ENCODE data around the gene ZNF468.
"Not testable (repeated sequence)": the region's sequence is repeated elsewhere in the genome, so short reads cannot be mapped to it uniquely, and the experiment has no call there.

The ZNF468 gene

DNA sequence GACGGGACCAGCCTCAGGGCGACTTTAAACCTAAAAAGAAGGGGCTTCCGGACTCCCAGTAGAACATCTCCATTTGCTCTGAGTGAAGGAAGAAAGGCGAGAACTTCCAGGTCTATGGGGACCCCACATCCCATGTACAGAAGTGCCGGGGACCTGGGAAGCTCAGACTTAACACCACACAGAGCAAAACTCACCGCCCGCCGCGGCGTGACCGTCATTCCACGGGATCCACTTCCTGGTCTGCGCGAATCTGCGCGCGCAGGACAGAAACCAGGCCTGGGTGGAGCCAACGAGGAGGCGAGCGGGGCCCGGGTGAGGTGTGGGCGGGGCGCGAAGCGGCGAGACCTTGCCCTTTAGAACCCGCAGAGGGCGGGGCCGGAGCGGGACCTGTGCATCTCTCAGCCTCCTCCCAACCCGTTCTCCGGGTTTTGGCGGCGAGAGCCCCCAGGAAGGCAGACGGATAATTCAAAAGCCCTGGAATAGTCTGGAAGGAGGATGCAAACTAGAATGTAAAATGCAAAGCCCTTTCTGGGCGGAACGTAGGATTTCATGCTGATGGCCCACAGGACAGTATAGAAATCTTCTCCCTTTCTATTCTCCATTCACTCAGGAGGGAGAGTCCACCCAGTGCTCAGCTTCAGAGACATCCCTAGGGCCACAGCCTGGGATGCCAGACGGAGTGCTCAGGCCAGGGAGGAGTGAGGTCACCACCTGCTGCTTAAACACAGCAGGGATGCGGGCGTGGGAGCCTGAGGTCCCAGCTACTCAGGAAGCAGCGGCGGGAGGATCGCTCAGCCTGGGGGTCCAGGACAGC lies at the start of gene ZNF468:
Gene ZNF468 (minus strand): TSS at position 242 of the 814 bp plus-strand sequence. CDS start 3,347 bp downstream, outside the sequence.
- H3K9ac ChIP-seq (ENCODE audit: low read length): peak within 1 kb of the TSS; percentile 86
- not testable (repeated sequence) for H3K9me3 ChIP-seq (ENCODE audit: control insufficient read depth, low read length)

DNA sequence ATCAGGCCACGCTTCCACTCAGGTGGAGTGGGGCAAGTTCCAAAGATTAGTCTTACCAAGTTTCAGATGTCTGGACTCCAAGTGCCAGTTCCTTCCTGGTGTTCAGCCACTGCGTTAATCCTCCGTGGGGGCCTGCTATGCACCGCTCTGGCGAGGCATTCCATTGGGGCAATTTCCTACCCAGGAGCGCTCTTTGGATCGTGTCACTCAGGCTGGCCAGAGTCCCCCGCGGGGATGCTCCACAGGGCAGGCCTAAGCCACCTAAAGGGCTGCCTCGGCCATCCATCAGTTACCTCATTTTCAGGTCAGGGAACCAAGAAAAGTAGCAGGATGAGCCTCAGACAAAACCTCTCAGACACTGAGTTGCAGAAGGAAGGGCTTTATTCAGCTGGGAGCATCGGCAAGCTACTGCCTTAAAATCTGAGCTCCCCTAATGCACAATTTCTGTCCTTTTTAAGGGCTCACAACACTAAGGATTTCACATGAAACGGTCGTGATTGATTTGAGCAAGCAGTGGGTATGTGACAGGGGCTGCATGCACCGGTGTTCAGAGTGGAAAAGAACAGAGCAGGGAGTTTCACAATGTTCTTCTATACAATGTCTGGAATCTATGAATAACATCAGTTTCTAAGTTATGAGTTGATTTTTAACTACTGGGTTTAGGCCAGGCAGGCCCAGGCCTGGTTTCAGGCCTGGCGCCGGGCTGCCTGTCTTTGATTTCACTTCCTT lies 46.8 kb upstream of the ZNF468 start:
- not testable (repeated sequence) for H3K27me3 ChIP-seq (ENCODE audit: control insufficient read depth, insufficient read depth, low read length); H3K36me3 ChIP-seq (ENCODE audit: control insufficient read depth, insufficient read depth, low read length); H3K9me3 ChIP-seq (ENCODE audit: control insufficient read depth, low read length); H3K4me3 ChIP-seq (ENCODE audit: low read length); H3K4me1 ChIP-seq (ENCODE audit: control insufficient read depth, insufficient read depth, low read length); H3K9ac ChIP-seq (ENCODE audit: low read length)

More for the DNA sequence above, at the start of gene ZNF468:
- peak within 1 kb of the TSS; percentile 69 for H3K4me3 ChIP-seq (ENCODE audit: low read length)
- H3K27me3 ChIP-seq (ENCODE audit: control insufficient read depth, insufficient read depth, low read length); H3K4me1 ChIP-seq (ENCODE audit: control insufficient read depth, insufficient read depth, low read length); H3K36me3 ChIP-seq (ENCODE audit: control insufficient read depth, insufficient read depth, low read length): not testable (repeated sequence)

DNA sequence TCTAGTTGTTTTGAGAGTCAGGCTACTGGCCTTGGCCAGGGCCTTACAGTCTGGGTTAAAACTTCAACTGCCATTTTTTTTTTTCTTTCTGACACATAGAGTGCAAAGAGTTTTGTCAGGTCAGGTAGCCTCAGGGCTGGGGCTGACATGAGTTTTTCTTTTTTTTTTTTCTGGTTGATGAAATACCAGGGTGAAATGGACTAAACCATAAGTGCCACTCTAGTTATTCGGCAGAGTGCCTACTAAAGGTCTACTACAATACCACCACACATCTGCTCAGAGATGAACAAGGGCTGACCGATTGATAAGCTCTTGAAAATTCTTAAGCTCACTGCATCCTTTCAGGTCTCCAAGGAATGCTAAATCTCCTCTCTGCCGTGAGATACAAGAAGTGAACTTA lies 44.4 kb upstream of the ZNF468 start:
- Histone ChIP-seq H3K9me3 (ENCODE audit: control insufficient read depth, low read length) (no peaks in the 10 kb centered on the region), H3K9ac (ENCODE audit: low read length) (no peak overlapping the region), H3K36me3 (ENCODE audit: control insufficient read depth, insufficient read depth, low read length) (no peaks in the 10 kb centered on the region), H3K4me1 (ENCODE audit: control insufficient read depth, insufficient read depth, low read length) (peaks cover under 1% of the 10 kb centered on the region), H3K27me3 (ENCODE audit: control insufficient read depth, insufficient read depth, low read length) (no peaks in the 10 kb centered on the region), H3K4me3 (ENCODE audit: low read length) (no peak overlapping the region)

DNA sequence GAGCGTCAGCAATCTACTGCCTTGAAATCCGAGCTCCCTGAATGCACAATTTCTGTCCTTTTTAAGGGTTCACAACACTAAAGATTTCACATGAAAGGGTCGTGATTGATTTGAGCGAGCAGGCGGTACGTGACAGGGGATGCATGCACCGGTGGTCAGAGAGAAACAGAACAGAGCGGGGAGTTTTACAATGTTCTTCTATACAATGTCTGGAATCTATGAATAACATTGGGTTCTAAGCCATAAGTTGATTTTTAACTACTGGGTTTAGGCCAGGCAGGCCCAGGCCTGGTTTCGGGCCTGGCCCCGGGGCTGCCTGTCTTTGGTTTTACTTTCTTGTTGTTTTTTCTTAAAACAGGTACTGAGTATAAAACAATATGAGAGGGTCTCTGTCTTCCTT lies 41.2 kb upstream of the ZNF468 start:
- H3K36me3 ChIP-seq (ENCODE audit: control insufficient read depth, insufficient read depth, low read length); H3K9me3 ChIP-seq (ENCODE audit: control insufficient read depth, low read length); H3K4me3 ChIP-seq (ENCODE audit: low read length); H3K9ac ChIP-seq (ENCODE audit: low read length); H3K4me1 ChIP-seq (ENCODE audit: control insufficient read depth, insufficient read depth, low read length); H3K27me3 ChIP-seq (ENCODE audit: control insufficient read depth, insufficient read depth, low read length): not testable (repeated sequence)

GRCh38 chr19:52898101-52898500 lies 40.7 kb upstream of the ZNF468 start:
- Histone ChIP-seq H3K4me3 (ENCODE audit: low read length) (no peak overlapping the region), H3K9ac (ENCODE audit: low read length) (peak overlapping the region; percentile 83)

DNA sequence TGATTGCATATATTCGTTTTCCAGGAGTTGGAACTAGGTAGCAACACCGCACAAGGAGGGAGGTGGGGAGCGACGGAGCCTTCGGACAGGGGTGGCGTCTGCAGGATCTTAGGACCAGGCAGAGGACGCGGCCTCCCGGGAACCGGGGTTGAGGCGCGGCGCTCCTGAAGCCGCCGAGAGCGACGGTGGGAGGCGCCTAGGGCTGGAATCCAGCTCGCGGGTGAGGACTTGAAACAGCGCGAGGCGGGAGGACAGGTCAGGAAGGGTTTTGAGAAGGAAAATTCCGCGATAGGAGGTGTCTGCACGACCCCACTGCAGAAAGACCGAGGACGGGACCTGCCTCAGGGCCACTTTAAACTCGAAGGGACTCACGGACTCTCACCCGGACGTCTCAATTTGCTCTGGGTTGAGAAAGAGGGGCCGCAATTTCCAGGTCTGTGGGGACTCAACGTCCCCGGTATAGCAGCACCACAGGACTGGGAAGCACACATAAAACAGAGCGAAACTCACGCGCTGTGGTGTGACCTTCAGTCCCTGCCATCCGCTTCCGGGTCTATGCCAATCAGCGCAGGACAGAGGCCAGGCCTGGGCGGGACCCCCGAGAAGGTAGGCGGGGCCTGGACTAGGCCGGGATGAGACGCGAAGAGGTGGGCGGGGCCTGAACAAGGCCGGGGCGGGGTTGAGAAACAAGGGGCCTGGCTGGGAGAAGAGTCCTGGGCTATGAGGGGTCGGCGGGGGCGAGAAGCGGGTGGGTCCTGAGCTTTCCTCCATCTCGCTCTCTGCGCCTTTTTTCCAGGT lies 39.9 kb upstream of the ZNF468 start, which contains the start of gene ZNF320:
Gene ZNF320 (minus strand): TSS at position 498 of the 798 bp plus-strand sequence. CDS start 7,380 bp downstream, outside the sequence.
- Histone ChIP-seq H3K9me3 (ENCODE audit: control insufficient read depth, low read length) (no peaks in the 10 kb centered on the region), H3K4me1 (ENCODE audit: control insufficient read depth, insufficient read depth, low read length) (peaks cover 5% of the 10 kb centered on the region), H3K9ac (ENCODE audit: low read length) (peak within 1 kb of the TSS; percentile 83), H3K4me3 (ENCODE audit: low read length) (peak within 1 kb of the TSS; percentile 70), H3K36me3 (ENCODE audit: control insufficient read depth, insufficient read depth, low read length) (no peaks in the 10 kb centered on the region), H3K27me3 (ENCODE audit: control insufficient read depth, insufficient read depth, low read length) (no peaks in the 10 kb centered on the region)

More at GRCh38 chr19:52898101-52898500, 40.7 kb upstream of the ZNF468 start:
- no peaks in the 10 kb centered on the region for H3K9me3 ChIP-seq (ENCODE audit: control insufficient read depth, low read length)
- H3K4me1 ChIP-seq (ENCODE audit: control insufficient read depth, insufficient read depth, low read length): peaks cover 5% of the 10 kb centered on the region
- no peaks in the 10 kb centered on the region for H3K27me3 ChIP-seq (ENCODE audit: control insufficient read depth, insufficient read depth, low read length)
- H3K36me3 ChIP-seq (ENCODE audit: control insufficient read depth, insufficient read depth, low read length): no peaks in the 10 kb centered on the region

- Histone ChIP-seq H3K9me3 (ENCODE audit: control insufficient read depth, low read length) (no peaks in the 10 kb centered on the region), H3K36me3 (ENCODE audit: control insufficient read depth, insufficient read depth, low read length) (no peaks in the 10 kb centered on the region), H3K9ac (ENCODE audit: low read length) (peak overlapping the region; percentile 83), H3K4me3 (ENCODE audit: low read length) (peak overlapping the region; percentile 70), H3K4me1 (ENCODE audit: control insufficient read depth, insufficient read depth, low read length) (peaks cover 5% of the 10 kb centered on the region), H3K27me3 (ENCODE audit: control insufficient read depth, insufficient read depth, low read length) (no peaks in the 10 kb centered on the region)
These were observed 39.2 kb upstream of the ZNF468 start for GRCh38 chr19:52896431-52897137.

DNA sequence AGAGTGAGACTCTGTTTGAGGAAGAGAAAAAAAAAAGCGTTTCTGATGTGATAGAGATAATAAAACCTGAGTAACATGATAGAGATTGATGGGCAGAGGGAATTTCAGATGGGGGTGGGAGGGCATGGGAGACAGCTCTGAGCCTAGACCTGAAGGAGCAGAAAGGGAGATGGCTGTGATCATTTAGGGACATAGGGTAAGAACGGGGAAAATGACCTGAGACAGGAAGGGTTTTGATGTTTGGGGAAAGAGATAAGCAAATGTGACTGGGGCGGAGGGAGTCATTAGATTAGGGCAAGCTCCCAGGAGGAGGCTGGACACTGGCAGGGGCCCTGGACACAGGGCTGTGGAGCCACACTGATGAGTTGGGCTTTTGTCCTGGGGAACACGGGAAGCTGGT lies 33.9 kb upstream of the ZNF468 start:
- H3K27me3 ChIP-seq (ENCODE audit: control insufficient read depth, insufficient read depth, low read length): no peaks in the 10 kb centered on the region
- H3K4me1 ChIP-seq (ENCODE audit: control insufficient read depth, insufficient read depth, low read length): peaks cover under 1% of the 10 kb centered on the region
- peaks cover 4% of the 10 kb centered on the region for H3K36me3 ChIP-seq (ENCODE audit: control insufficient read depth, insufficient read depth, low read length)
- no peak overlapping the region for H3K4me3 ChIP-seq (ENCODE audit: low read length)
- H3K9ac ChIP-seq (ENCODE audit: low read length): no peak overlapping the region
- no peaks in the 10 kb centered on the region for H3K9me3 ChIP-seq (ENCODE audit: control insufficient read depth, low read length)

DNA sequence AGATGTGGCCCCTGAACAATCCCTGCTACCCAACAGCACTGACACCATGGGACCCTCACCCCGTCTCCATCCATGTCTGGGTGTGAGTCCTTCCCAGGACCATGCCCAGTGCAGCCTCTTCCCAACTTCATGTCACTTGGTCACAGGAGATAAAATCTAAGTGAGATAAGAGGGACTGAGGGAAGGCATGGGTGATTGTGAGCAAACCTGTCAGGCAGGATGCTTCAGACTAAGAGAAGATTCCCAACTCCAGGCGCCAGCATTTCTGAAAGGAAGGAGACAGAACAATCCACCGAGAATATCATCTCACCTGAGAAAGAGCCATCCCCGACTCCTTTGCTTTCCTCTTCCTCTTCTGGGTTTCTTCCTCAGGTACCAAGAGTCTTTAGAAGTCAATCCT lies 32.5 kb upstream of the ZNF468 start:
- no peak overlapping the region for H3K9ac ChIP-seq (ENCODE audit: low read length)
- H3K27me3 ChIP-seq (ENCODE audit: control insufficient read depth, insufficient read depth, low read length): no peaks in the 10 kb centered on the region
- no peaks in the 10 kb centered on the region for H3K9me3 ChIP-seq (ENCODE audit: control insufficient read depth, low read length)
- H3K4me3 ChIP-seq (ENCODE audit: low read length): no peak overlapping the region
- H3K4me1 ChIP-seq (ENCODE audit: control insufficient read depth, insufficient read depth, low read length): no peaks in the 10 kb centered on the region
- peaks cover 7% of the 10 kb centered on the region for H3K36me3 ChIP-seq (ENCODE audit: control insufficient read depth, insufficient read depth, low read length)

DNA sequence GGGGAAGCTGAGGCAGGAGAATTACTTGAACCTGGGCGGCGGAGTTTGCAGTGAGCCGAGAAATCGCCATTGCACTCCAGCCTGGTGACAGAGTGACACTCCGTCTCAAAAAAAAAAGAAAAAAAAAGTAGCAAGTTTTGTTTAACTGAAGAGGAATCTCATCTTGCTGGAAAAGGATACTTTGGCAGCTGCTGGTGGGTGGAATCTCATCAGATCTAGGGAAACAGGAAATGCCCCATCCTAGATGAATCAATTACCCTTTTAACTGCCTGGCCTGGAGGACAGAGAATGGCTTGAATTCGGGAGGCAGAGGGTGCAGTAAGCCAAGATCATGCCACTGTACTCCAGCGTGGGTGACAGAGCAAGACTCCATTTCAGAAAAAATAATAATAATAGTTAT lies 31.7 kb upstream of the ZNF468 start:
- peaks cover 7% of the 10 kb centered on the region for H3K36me3 ChIP-seq (ENCODE audit: control insufficient read depth, insufficient read depth, low read length)
- H3K4me1 ChIP-seq (ENCODE audit: control insufficient read depth, insufficient read depth, low read length): no peaks in the 10 kb centered on the region
- H3K4me3 ChIP-seq (ENCODE audit: low read length): no peak overlapping the region
- no peaks in the 10 kb centered on the region for H3K27me3 ChIP-seq (ENCODE audit: control insufficient read depth, insufficient read depth, low read length)
- no peaks in the 10 kb centered on the region for H3K9me3 ChIP-seq (ENCODE audit: control insufficient read depth, low read length)
- H3K9ac ChIP-seq (ENCODE audit: low read length): no peak overlapping the region

- Histone ChIP-seq H3K4me3 (ENCODE audit: low read length) (no peak overlapping the region), H3K27me3 (ENCODE audit: control insufficient read depth, insufficient read depth, low read length) (no peaks in the 10 kb centered on the region), H3K36me3 (ENCODE audit: control insufficient read depth, insufficient read depth, low read length) (peaks cover 4% of the 10 kb centered on the region), H3K4me1 (ENCODE audit: control insufficient read depth, insufficient read depth, low read length) (no peaks in the 10 kb centered on the region), H3K9ac (ENCODE audit: low read length) (no peak overlapping the region), H3K9me3 (ENCODE audit: control insufficient read depth, low read length) (peaks cover 6% of the 10 kb centered on the region)
These were observed 23.5 kb upstream of the ZNF468 start for GRCh38 chr19:52880895-52881389.
